ENCODE measurements around the gene LPAR1.

The LPAR1 gene

GRCh38 chr9:110890416-110890815, 147.9 kb downstream of the LPAR1 start:
- no peaks in the 10 kb centered on the region for H3K27me3 ChIP-seq (ENCODE audit: insufficient read depth, poor library complexity, severe bottlenecking)
- no peak overlapping the region for H3K4me3 ChIP-seq (replicated peaks; ENCODE audit: insufficient read depth, low read length)
- no peak overlapping the region for H3K27ac ChIP-seq (replicated peaks)
- TF ChIP-seq SPI1 (IDR thresholded peaks at IDR 0.05; ENCODE audit: borderline replicate concordance, low read depth) (no peak), POLR2AphosphoS5 (IDR thresholded peaks at IDR 0.05; ENCODE audit: low read depth) (no peak), CTCF (IDR thresholded peaks at IDR 0.05; ENCODE audit: insufficient read depth, low read length) (no peak), REST (IDR thresholded peaks at IDR 0.05; ENCODE audit: insufficient replicate concordance, low read depth) (no peak), GABPA (IDR thresholded peaks at IDR 0.05; ENCODE audit: low read depth) (no peak)
- no peak for DNase-seq (ENCODE audit: low read depth in 1 of 2, low spot score in 1 of 2)

GRCh38 chr9:110887276-110887675, 151.0 kb downstream of the LPAR1 start:
- DNase-seq (ENCODE audit: low read depth in 1 of 2, low spot score in 1 of 2): no peak
- no peak overlapping the region for H3K4me3 ChIP-seq (replicated peaks; ENCODE audit: insufficient read depth, low read length)
- no peaks in the 10 kb centered on the region for H3K27me3 ChIP-seq (ENCODE audit: insufficient read depth, poor library complexity, severe bottlenecking)
- TF ChIP-seq CTCF (IDR thresholded peaks at IDR 0.05; ENCODE audit: insufficient read depth, low read length) (no peak), SPI1 (IDR thresholded peaks at IDR 0.05; ENCODE audit: borderline replicate concordance, low read depth) (no peak), POLR2AphosphoS5 (IDR thresholded peaks at IDR 0.05; ENCODE audit: low read depth) (no peak), GABPA (IDR thresholded peaks at IDR 0.05; ENCODE audit: low read depth) (no peak), REST (IDR thresholded peaks at IDR 0.05; ENCODE audit: insufficient replicate concordance, low read depth) (no peak)
- no peak overlapping the region for H3K27ac ChIP-seq (replicated peaks)

- TF ChIP-seq SPI1 (IDR thresholded peaks at IDR 0.05; ENCODE audit: borderline replicate concordance, low read depth): no peak
- no peak for TF ChIP-seq GABPA (IDR thresholded peaks at IDR 0.05; ENCODE audit: low read depth)
- TF ChIP-seq CTCF (IDR thresholded peaks at IDR 0.05; ENCODE audit: insufficient read depth, low read length): no peak
- no peak for TF ChIP-seq POLR2AphosphoS5 (IDR thresholded peaks at IDR 0.05; ENCODE audit: low read depth)
- no peak for TF ChIP-seq REST (IDR thresholded peaks at IDR 0.05; ENCODE audit: insufficient replicate concordance, low read depth)
- DNase-seq (ENCODE audit: low read depth in 1 of 2, low spot score in 1 of 2): no peak
- no peak overlapping the region for H3K27ac ChIP-seq (replicated peaks)
- no peak overlapping the region for H3K4me3 ChIP-seq (replicated peaks; ENCODE audit: insufficient read depth, low read length)
- no peaks in the 10 kb centered on the region for H3K27me3 ChIP-seq (ENCODE audit: insufficient read depth, poor library complexity, severe bottlenecking)
These were observed 151.4 kb downstream of the LPAR1 start for GRCh38 chr9:110886832-110887231.
